Ramos (cell line): ENCODE results near the gene AHNAK2.
"Not testable (repeated sequence)": the region's sequence is repeated elsewhere in the genome, so short reads cannot be mapped to it uniquely, and the experiment has no call there.

ENCODE experiments used
- in situ Hi-C: fragments of 300-500 bp; cut with MboI; formaldehyde crosslinking; loops from one replicate; pipeline ENCODE4 v1.14.3; 2022; ENCODE audit warnings: low sequenced_read_pairs; ENCODE audit not compliant: unreplicated experiment

AHNAK2 gene

GRCh38 chr14:104912053-104912452 lies 66.1 kb downstream of the AHNAK2 start:
- in situ Hi-C loops, result no loop called here

GRCh38 chr14:104908303-104908702 lies 69.9 kb downstream of the AHNAK2 start:
- in situ Hi-C loops, result no loop called here

- in situ Hi-C loops, result not testable (repeated sequence)
Measured at GRCh38 chr14:104905579-104905933, 72.6 kb downstream of the AHNAK2 start.

- in situ Hi-C loops, result not testable (repeated sequence)
Measured at GRCh38 chr14:104904650-104905578, 73.3 kb downstream of the AHNAK2 start.

- in situ Hi-C loops, result no loop called here
Measured at GRCh38 chr14:104903990-104904389, 74.2 kb downstream of the AHNAK2 start.

GRCh38 chr14:104900639-104901512 lies 77.3 kb downstream of the AHNAK2 start:
- in situ Hi-C loops, result no loop called here

GRCh38 chr14:104899781-104900180 lies 78.4 kb downstream of the AHNAK2 start:
- in situ Hi-C loops, result no loop called here

- in situ Hi-C loops, result no loop called here
Measured at GRCh38 chr14:104898870-104899510, 79.2 kb downstream of the AHNAK2 start.

- in situ Hi-C loops, result no loop called here
Measured at GRCh38 chr14:104898195-104898558, 80.0 kb downstream of the AHNAK2 start.

- in situ Hi-C loops, result no loop called here
Measured at GRCh38 chr14:104897330-104898194, 80.6 kb downstream of the AHNAK2 start.

GRCh38 chr14:104895786-104896661 lies 82.2 kb downstream of the AHNAK2 start:
- in situ Hi-C loops, result no loop called here

- in situ Hi-C loops, result no loop called here
Measured at GRCh38 chr14:104895207-104895785, 82.9 kb downstream of the AHNAK2 start.

GRCh38 chr14:104894331-104895206 lies 83.6 kb downstream of the AHNAK2 start:
- in situ Hi-C loops, result loop anchor here (5.0 kb wide), 1 partner anchor 153 kb away; no protein-coding TSS in a partner anchor

GRCh38 chr14:104893435-104894207 lies 84.6 kb downstream of the AHNAK2 start:
- in situ Hi-C loops, result loop anchor here (5.0 kb wide), 1 partner anchor 154 kb away; no protein-coding TSS in a partner anchor

GRCh38 chr14:104892531-104893434 lies 85.4 kb downstream of the AHNAK2 start:
- in situ Hi-C loops, result loop anchor here (5.0 kb wide), 1 partner anchor 155 kb away; no protein-coding TSS in a partner anchor
